IPS DF 19.7 (cell line): ENCODE data around the gene CEP55.

Source experiments
- DNase-seq: peaks from one replicate; pipeline ENCODE4 v3.0.0-alpha.2; 2013; ENCODE audit warnings: low read depth, low spot score

CEP55 gene

GRCh38 chr10:93566435-93567276 lies 70.2 kb downstream of the CEP55 start, which contains the start of gene FFAR4:
Gene FFAR4, plus strand, starts transcription at chr10:93566665. Its CDS starts 56 bp downstream, at chr10:93566721.
- DNase-seq, result no peak

- DNase-seq, result no peak
Measured at GRCh38 chr10:93567277-93568104, 71.1 kb downstream of the CEP55 start.

GRCh38 chr10:93568105-93568390 lies 71.6 kb downstream of the CEP55 start:
- DNase-seq, result no peak

- DNase-seq, result no peak
Measured at GRCh38 chr10:93570383-93570782, 74.0 kb downstream of the CEP55 start.

GRCh38 chr10:93572606-93573005 lies 76.2 kb downstream of the CEP55 start:
- DNase-seq, result no peak

- no peak for DNase-seq
Measured at GRCh38 chr10:93573051-93573909, 76.9 kb downstream of the CEP55 start.

- no peak for DNase-seq
Measured at GRCh38 chr10:93573924-93574323, 77.5 kb downstream of the CEP55 start.

GRCh38 chr10:93576888-93577287 lies 80.5 kb downstream of the CEP55 start:
- no peak for DNase-seq

- no peak for DNase-seq
Measured at GRCh38 chr10:93577565-93577964, 81.2 kb downstream of the CEP55 start.
